ENCODE measurements around the gene DRC1.

Gene DRC1

GRCh38 chr2:26448651-26449050 is 46.9 kb downstream of the DRC1 start:
- DNase-seq (ENCODE audit: low read depth in 3 of 3): no peak

- no peak for DNase-seq (ENCODE audit: low read depth in 3 of 3)
These were observed 47.7 kb downstream of the DRC1 start for GRCh38 chr2:26449278-26450030.

GRCh38 chr2:26450031-26450635 is 48.4 kb downstream of the DRC1 start:
- DNase-seq (ENCODE audit: low read depth in 3 of 3): no peak

- no peak for DNase-seq (ENCODE audit: low read depth in 3 of 3)
These were observed 50.0 kb downstream of the DRC1 start for GRCh38 chr2:26451700-26452099.

DNA sequence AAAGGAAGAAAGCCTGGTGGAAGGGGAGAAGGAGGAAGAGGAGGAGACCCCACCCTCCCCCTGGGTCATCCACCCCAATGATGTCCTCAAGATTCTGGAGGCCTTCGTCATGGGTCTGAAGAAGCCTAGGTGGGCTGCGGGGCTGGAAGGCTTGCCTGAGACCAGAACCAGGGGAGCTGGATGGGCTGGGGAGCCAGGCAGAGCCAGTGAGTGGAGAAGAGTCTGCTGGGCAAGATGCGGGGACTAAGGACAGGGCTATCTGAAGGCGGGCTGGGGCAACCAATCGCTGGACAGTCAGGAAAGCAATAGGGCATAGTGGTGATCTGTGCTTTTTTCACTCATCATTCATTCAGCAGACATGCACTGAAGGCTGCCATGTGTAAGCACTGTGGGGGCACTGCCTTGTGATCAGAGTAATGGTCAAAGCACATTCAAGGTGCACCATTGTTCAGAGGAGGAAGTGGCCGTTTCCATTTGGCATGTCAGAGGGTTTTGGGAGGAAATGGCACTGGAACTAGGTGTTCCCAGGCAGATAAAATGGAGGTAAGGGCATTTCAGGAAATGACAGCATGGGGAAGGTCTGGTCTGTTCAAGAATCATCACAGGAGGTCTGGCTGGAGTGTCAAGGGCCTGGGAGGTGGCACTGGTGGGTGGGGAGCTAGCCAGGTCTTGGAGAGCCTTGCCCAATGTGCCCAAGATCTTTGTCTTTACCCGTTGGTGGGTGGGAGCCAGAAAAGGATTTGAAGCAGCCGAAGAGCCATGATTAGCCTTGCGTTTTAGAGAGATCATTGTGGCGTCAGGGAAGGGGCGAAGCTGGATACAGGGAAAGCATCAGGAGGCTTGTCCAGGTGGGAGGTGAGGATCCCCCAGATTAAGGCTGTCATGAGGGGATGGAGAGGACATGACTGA is 52.0 kb downstream of the DRC1 start:
- no peak for DNase-seq (ENCODE audit: low read depth in 3 of 3)

DNA sequence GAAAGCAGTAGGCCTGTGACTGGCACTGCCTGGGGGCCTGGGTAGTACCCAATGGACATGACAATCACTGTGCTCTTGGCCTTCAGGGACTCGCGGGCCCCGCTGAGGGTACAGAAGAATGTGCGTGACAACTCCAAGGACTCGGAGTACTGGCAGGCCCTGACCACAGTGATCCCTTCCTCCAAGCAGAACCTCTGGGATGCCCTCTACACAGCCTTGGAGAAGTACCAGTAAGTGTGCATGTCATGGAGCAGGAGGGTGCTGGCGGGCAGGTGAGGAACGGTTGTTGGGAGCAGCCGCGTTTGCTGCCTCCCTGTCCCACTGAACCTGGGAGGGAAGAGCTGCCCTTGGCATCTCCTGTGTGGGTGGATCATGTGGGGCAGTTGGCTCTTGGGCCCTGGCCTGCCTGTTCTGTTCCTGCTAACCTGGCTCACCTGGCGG is 52.9 kb downstream of the DRC1 start:
- no peak for DNase-seq (ENCODE audit: low read depth in 3 of 3)

GRCh38 chr2:26455037-26455669 is 53.4 kb downstream of the DRC1 start:
- no peak for DNase-seq (ENCODE audit: low read depth in 3 of 3)

DNA sequence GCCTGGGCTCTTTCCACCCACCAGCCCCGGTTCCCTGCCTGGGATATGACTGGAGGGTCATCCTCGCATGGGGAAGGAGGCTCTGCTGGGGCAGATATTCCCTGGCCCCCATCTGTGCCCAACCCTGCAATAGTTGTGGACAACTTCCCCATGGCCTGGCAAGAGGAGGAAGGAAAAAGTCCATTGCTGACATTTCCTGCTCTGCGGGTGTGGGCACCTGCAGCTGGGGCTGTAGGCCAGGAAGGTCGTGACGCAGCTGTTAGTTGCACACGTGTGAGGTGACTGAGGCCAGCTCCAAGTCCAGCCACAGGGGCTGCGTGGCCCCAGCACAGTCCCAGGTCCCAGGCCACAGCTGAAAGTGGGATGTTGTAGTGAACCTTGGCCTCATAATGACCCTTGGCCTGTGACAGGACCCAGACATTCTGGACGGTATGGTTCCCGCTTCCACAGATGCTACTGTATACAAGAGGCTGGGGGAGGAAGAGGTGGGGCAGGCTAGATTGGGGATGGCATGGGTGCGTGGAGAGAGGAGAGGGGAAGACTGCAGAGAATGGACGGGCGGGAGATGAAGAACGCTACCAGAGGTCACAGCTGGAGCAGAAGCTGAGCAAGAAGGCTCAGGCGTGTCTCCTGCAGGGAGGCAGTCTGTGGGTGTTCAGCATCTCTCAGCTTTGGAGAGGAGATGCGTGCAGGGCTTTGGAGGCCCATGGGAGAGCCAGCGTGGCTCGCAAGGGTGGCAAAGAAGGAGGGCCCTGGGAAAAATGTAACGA is 54.1 kb downstream of the DRC1 start:
- no peak for DNase-seq (ENCODE audit: low read depth in 3 of 3)

- DNase-seq (ENCODE audit: low read depth in 3 of 3): no peak
These were observed 54.9 kb downstream of the DRC1 start for GRCh38 chr2:26456440-26457250.

GRCh38 chr2:26457251-26457666 is 55.5 kb downstream of the DRC1 start:
- DNase-seq (ENCODE audit: low read depth in 3 of 3): no peak

GRCh38 chr2:26457695-26458364 is 56.1 kb downstream of the DRC1 start:
- DNase-seq (ENCODE audit: low read depth in 3 of 3): no peak

- DNase-seq (ENCODE audit: low read depth in 3 of 3): no peak
These were observed 56.8 kb downstream of the DRC1 start for GRCh38 chr2:26458365-26459042.

- DNase-seq (ENCODE audit: low read depth in 3 of 3): no peak
These were observed 58.4 kb downstream of the DRC1 start for GRCh38 chr2:26459991-26460612.

- no peak for DNase-seq (ENCODE audit: low read depth in 3 of 3)
These were observed 58.9 kb downstream of the DRC1 start for GRCh38 chr2:26460613-26461031.

DNA sequence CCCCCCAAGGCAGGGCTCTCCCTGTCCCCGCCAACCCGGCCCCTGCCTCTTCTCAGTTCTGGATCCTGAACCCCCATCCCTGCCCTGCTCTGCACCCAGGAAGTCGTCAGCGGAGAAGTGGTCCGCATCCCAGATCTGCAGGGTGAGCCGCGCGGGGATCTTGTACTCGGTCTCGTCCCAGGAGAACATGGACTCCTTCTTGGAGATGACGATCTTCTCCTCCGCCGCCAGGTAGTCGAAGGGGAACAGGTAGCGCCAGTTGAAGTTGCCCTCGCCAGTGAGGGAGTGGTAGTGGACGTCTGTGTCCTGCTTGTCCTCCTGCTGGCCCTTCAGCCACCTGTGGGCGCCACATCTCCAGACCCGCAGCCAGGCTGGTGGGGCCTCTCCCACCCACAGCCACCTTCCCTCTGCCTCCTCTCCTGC is 59.9 kb downstream of the DRC1 start:
- DNase-seq (ENCODE audit: low read depth in 3 of 3): no peak

GRCh38 chr2:26462100-26462499 is 60.4 kb downstream of the DRC1 start:
- DNase-seq (ENCODE audit: low read depth in 3 of 3): no peak

GRCh38 chr2:26462511-26463243 is 61.0 kb downstream of the DRC1 start:
- DNase-seq (ENCODE audit: low read depth in 3 of 3): no peak
